ENCODE measurements around the gene PRMT7. TPM values are rescaled to one million over a fixed set of nuclear protein-coding genes. Genes with fewer than 3 reads are reported as not detected.
A peak's percentile ranks its signal among the peaks of the same experiment; 100 is the strongest.

Gene PRMT7
- total RNA-seq, 2 experiments from 2014 or later, result 60.9 to 73.9 TPM

DNA sequence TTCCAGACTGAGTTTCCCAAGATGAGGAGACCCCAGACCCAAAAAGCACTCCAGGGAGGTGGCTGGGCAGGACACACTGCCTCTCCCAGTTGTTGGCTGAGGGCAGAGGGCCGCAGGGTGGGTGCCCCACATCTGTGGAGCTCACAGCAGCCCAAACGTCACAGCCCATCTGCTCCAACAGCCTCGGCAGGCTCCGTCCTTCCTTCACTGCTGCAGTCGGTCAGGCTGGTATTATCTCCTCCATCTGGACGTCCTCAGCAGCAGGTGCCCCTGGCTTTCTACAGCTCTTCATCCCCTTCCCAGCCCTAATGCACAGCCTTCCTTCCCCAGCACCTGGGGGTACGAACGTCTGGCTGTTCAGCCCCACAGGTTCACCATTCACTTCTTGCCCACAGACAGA lies 55.2 kb downstream of the PRMT7 start:
- Mint-ChIP-seq H3K27ac (no peak overlapping the region), H3K36me3 (no peaks in the 10 kb centered on the region), H3K27me3 (peaks cover 20% of the 10 kb centered on the region), H3K4me3 (no peak overlapping the region), H3K9me3 (ENCODE audit: low read depth) (no peaks in the 10 kb centered on the region), H3K4me1 (peaks cover 39% of the 10 kb centered on the region)
- CTCF ChIA-PET, result interaction anchor here (0.7 to 6.4 kb wide), 7 partner anchors 10 to 155 kb away, joined by 3 to 48 read pairs (median 12); partner anchors contain the start of gene SMPD3
- ATAC-seq, result no peak
- no peak for DNase-seq

- no peaks in the 10 kb centered on the region for H3K36me3 Mint-ChIP-seq
- DNase-seq (peak; percentile 66), ATAC-seq (peak; percentile 41)
- H3K27me3 Mint-ChIP-seq, result peaks cover 23% of the 10 kb centered on the region
- no peak overlapping the region for H3K27ac Mint-ChIP-seq
- CTCF ChIA-PET, result interaction anchor here (1.2 to 6.4 kb wide), 6 partner anchors 11 to 144 kb away, joined by 4 to 48 read pairs (median 13); partner anchors contain the start of gene SLC7A6
- H3K4me3 Mint-ChIP-seq, result no peak overlapping the region
- H3K4me1 Mint-ChIP-seq, result peaks cover 42% of the 10 kb centered on the region
- no peaks in the 10 kb centered on the region for H3K9me3 Mint-ChIP-seq (ENCODE audit: low read depth)
These were observed 56.2 kb downstream of the PRMT7 start for GRCh38 chr16:68367030-68367429.

- Mint-ChIP-seq H3K27me3 (peaks cover 26% of the 10 kb centered on the region), H3K27ac (no peak overlapping the region), H3K9me3 (ENCODE audit: low read depth) (no peaks in the 10 kb centered on the region), H3K4me1 (peaks cover 42% of the 10 kb centered on the region), H3K4me3 (no peak overlapping the region), H3K36me3 (no peaks in the 10 kb centered on the region)
- ATAC-seq (no peak), DNase-seq (no peak)
- CTCF ChIA-PET, result interaction anchor here (1.2 to 6.4 kb wide), 7 partner anchors 8 to 143 kb away, joined by 4 to 48 read pairs (median 14); partner anchors contain the start of gene SLC7A6
These were observed 56.6 kb downstream of the PRMT7 start for GRCh38 chr16:68367440-68367839.

DNA sequence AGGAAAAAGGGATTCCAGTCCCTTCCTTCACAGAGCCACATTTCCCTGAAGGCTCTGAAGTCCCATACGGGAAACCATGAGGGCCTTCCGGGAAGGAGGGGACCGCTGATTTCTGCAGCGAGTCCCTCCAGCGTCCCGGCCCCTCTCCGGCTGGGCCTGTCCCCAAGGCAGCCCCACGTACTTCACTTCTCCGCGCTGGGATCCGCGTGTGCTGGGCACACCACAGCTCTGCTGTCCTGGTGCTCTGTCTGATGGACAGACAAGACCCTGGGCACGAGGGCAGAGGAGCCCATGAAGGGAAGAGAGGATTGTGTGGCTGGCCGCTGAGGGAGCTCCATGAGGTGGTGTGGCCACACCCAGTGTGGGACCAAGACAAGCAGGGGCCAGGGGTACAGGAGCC lies 57.1 kb downstream of the PRMT7 start:
- Mint-ChIP-seq H3K27ac (no peak overlapping the region), H3K9me3 (ENCODE audit: low read depth) (no peaks in the 10 kb centered on the region), H3K4me1 (peaks cover 42% of the 10 kb centered on the region), H3K4me3 (no peak overlapping the region), H3K27me3 (peaks cover 30% of the 10 kb centered on the region), H3K36me3 (no peaks in the 10 kb centered on the region)
- ATAC-seq (no peak), DNase-seq (no peak)
- CTCF ChIA-PET, result interaction anchor here (1.0 to 6.4 kb wide), 12 partner anchors 8 to 143 kb away, joined by 3 to 48 read pairs (median 8); partner anchors contain the start of gene SLC7A6

- H3K36me3 Mint-ChIP-seq, result no peaks in the 10 kb centered on the region
- H3K27me3 Mint-ChIP-seq, result peaks cover 32% of the 10 kb centered on the region
- H3K9me3 Mint-ChIP-seq (ENCODE audit: low read depth), result no peaks in the 10 kb centered on the region
- ATAC-seq (no peak), DNase-seq (no peak)
- CTCF ChIA-PET, result interaction anchor here (0.9 to 6.4 kb wide), 13 partner anchors 9 to 142 kb away, joined by 3 to 48 read pairs (median 5); partner anchors contain the start of gene SLC7A6
- H3K27ac Mint-ChIP-seq, result no peak overlapping the region
- no peak overlapping the region for H3K4me3 Mint-ChIP-seq
- peaks cover 42% of the 10 kb centered on the region for H3K4me1 Mint-ChIP-seq
These were observed 57.6 kb downstream of the PRMT7 start for GRCh38 chr16:68368301-68368888.

- no peak for ATAC-seq
- peaks cover 42% of the 10 kb centered on the region for H3K4me1 Mint-ChIP-seq
These were observed 58.3 kb downstream of the PRMT7 start for GRCh38 chr16:68369168-68369567.

GRCh38 chr16:68369697-68370580 lies 59.1 kb downstream of the PRMT7 start:
- peak overlapping the region; percentile 51 for H3K4me3 Mint-ChIP-seq
- no peaks in the 10 kb centered on the region for H3K9me3 Mint-ChIP-seq (ENCODE audit: low read depth)
- no peaks in the 10 kb centered on the region for H3K36me3 Mint-ChIP-seq
- DNase-seq (peak; percentile 72), ATAC-seq (peak; percentile 46)
- CTCF ChIA-PET, result interaction anchor here (0.5 to 6.4 kb wide), 14 partner anchors 10 to 158 kb away, joined by 3 to 48 read pairs (median 4); partner anchors contain the start of gene PLA2G15
- peak overlapping the region; percentile 45 for H3K27ac Mint-ChIP-seq
- peaks cover 44% of the 10 kb centered on the region for H3K27me3 Mint-ChIP-seq
- peaks cover 42% of the 10 kb centered on the region for H3K4me1 Mint-ChIP-seq

More at GRCh38 chr16:68369168-68369567, 58.3 kb downstream of the PRMT7 start:
- H3K4me3 Mint-ChIP-seq, result no peak overlapping the region
- H3K36me3 Mint-ChIP-seq, result no peaks in the 10 kb centered on the region
- H3K27ac Mint-ChIP-seq, result peak overlapping the region; percentile 13
- CTCF ChIA-PET, result interaction anchor here (0.5 to 6.4 kb wide), 16 partner anchors 9 to 159 kb away, joined by 3 to 48 read pairs (median 4); partner anchors contain the start of gene PLA2G15
- H3K27me3 Mint-ChIP-seq, result peaks cover 40% of the 10 kb centered on the region
- DNase-seq, result no peak
- H3K9me3 Mint-ChIP-seq (ENCODE audit: low read depth), result no peaks in the 10 kb centered on the region

DNA sequence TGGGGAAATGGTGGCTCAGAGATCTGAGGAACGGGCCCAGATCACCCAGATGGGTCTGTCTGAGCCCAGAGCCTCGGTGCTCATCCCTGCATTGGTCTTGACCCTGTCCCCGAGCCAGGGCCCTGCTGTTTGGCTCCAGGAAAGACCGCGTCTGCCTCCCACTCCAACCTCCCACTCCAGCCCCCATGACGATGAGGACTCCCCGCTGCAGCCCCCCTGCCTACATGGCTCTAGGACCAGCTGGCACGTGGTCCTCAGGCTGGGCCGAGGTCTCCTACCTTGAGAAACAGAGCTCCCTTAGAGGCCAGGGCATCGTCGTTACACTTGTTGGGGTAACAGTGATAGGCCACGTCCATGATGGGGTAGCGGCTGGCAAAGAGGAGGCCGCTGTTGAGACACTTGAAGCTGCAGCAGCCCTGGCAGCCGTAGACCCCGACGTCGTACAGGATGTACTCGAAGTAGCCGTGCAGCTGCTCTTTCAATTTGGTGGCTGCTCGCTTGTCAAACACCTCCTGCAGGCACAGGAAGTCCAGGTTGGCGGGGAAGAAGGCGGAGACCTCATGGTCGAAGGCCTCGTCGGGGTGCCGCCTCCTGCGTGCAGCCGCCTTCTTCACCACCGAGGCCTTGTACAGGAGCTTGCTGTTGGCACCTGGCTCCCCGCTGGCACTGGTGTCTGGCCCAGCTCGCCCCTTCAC lies 59.9 kb downstream of the PRMT7 start:
- Mint-ChIP-seq H3K4me3 (peak overlapping the region; percentile 51), H3K36me3 (no peaks in the 10 kb centered on the region), H3K27me3 (peaks cover 50% of the 10 kb centered on the region), H3K9me3 (ENCODE audit: low read depth) (no peaks in the 10 kb centered on the region), H3K4me1 (peaks cover 42% of the 10 kb centered on the region), H3K27ac (peak overlapping the region; percentile 44)
- CTCF ChIA-PET, result interaction anchor here (0.9 to 6.4 kb wide), 9 partner anchors 11 to 150 kb away, joined by 3 to 48 read pairs (median 5); no protein-coding TSS in a partner anchor
- DNase-seq (peak; percentile 80), ATAC-seq (peak; percentile 57)

- CTCF ChIA-PET, result interaction anchor here (1.3 to 6.4 kb wide), 6 partner anchors 11 to 140 kb away, joined by 3 to 48 read pairs (median 6); no protein-coding TSS in a partner anchor
- Mint-ChIP-seq H3K9me3 (ENCODE audit: low read depth) (no peaks in the 10 kb centered on the region), H3K4me3 (no peak overlapping the region), H3K36me3 (no peaks in the 10 kb centered on the region), H3K27ac (no peak overlapping the region), H3K4me1 (peaks cover 42% of the 10 kb centered on the region), H3K27me3 (peaks cover 48% of the 10 kb centered on the region)
- ATAC-seq, result no peak
- no peak for DNase-seq
These were observed 60.4 kb downstream of the PRMT7 start for GRCh38 chr16:68371276-68371651.

GRCh38 chr16:68371706-68372380 lies 61.0 kb downstream of the PRMT7 start:
- peaks cover 48% of the 10 kb centered on the region for H3K27me3 Mint-ChIP-seq
- no peak overlapping the region for H3K4me3 Mint-ChIP-seq
- H3K36me3 Mint-ChIP-seq, result no peaks in the 10 kb centered on the region
- no peaks in the 10 kb centered on the region for H3K9me3 Mint-ChIP-seq (ENCODE audit: low read depth)
- CTCF ChIA-PET, result interaction anchor here (0.7 to 6.4 kb wide), 5 partner anchors 15 to 139 kb away, joined by 3 to 48 read pairs (median 3); no protein-coding TSS in a partner anchor
- H3K27ac Mint-ChIP-seq, result no peak overlapping the region
- ATAC-seq (no peak), DNase-seq (no peak)
- H3K4me1 Mint-ChIP-seq, result peaks cover 42% of the 10 kb centered on the region

- Mint-ChIP-seq H3K9me3 (ENCODE audit: low read depth) (no peaks in the 10 kb centered on the region), H3K27ac (no peak overlapping the region), H3K4me3 (no peak overlapping the region), H3K27me3 (peaks cover 46% of the 10 kb centered on the region), H3K4me1 (peaks cover 39% of the 10 kb centered on the region), H3K36me3 (no peaks in the 10 kb centered on the region)
- CTCF ChIA-PET, result interaction anchor here (0.7 to 1.3 kb wide), 3 partner anchors 23 to 138 kb away, joined by 3 to 4 read pairs (median 3); no protein-coding TSS in a partner anchor
- no peak for ATAC-seq
- DNase-seq, result no peak
These were observed 61.5 kb downstream of the PRMT7 start for GRCh38 chr16:68372381-68372720.

- H3K36me3 Mint-ChIP-seq, result no peaks in the 10 kb centered on the region
- no peaks in the 10 kb centered on the region for H3K9me3 Mint-ChIP-seq (ENCODE audit: low read depth)
- H3K4me1 Mint-ChIP-seq, result peaks cover 35% of the 10 kb centered on the region
- CTCF ChIA-PET, result interaction anchor here (0.7 to 1.3 kb wide), 2 partner anchors 24 to 137 kb away, joined by 3 to 4 read pairs; no protein-coding TSS in a partner anchor
- H3K27ac Mint-ChIP-seq, result no peak overlapping the region
- no peak for ATAC-seq
- H3K27me3 Mint-ChIP-seq, result peaks cover 44% of the 10 kb centered on the region
- no peak for DNase-seq
- no peak overlapping the region for H3K4me3 Mint-ChIP-seq
These were observed 62.0 kb downstream of the PRMT7 start for GRCh38 chr16:68372806-68373205.

Measured in activated CD8-positive, alpha-beta memory T cell treated with anti-CD3 and anti-CD28 coated beads, Interleukin-2, amount 10 ng/mL, durations not matched to agents 7 days and 5 days (primary cell).